ENCODE data around the gene MRFAP1L1.

DNA sequence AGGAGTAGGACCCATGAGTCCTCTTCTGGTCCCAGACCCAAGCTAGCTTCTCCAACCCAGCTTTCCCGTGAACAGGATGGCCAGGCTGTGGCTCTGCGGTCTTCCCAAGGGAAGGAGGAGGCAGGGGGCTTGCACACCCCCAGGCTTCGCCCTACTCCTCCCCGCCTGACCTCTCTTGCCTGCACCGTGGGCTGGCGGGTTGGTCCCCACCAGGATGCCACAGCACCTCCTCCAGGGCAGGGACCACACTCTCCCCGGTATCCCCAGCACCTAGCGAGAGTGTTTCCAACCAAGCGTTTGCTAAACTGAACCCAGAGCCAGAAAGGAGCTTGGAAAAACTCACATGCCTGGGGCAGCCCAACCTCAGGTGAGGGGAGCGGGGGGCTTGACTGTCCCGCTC, 25.0 kb downstream of the MRFAP1L1 start:
- TF ChIP-seq CTCF (IDR thresholded peaks at IDR 0.05; ENCODE audit: insufficient read depth, low read depth, low read length) (no peak), EZH2 (IDR thresholded peaks at IDR 0.05; ENCODE audit: insufficient read depth, low read length) (no peak)

All from astrocyte (in vitro differentiated cells and primary cell).